OCI-LY1 (cell line): ENCODE measurements around the gene RPL12.

ENCODE experiments used
- H2AFZ ChIP-seq: fragments of 200-600 bp; sonication (generic), shearing (Covaris generic); 2 replicates; pipeline ENCODE4 v1.6.0; 2014; ENCODE audit warnings: antibody characterized with exemption, mild to moderate bottlenecking, low read length
- H3F3A ChIP-seq: fragments of 200-600 bp; sonication (generic), shearing (Covaris generic); 2 replicates; pipeline ENCODE4 v1.6.0; 2014; ENCODE audit warnings: mild to moderate bottlenecking, antibody characterized with exemption, low read length, moderate library complexity; ENCODE audit not compliant: insufficient read depth
- H3K27ac ChIP-seq: fragments of 200-600 bp; sonication (generic); 2 replicates; pipeline ENCODE4 v1.5.1; 2014; ENCODE audit warnings: low read length, mixed run types, mild to moderate bottlenecking, low read depth; ENCODE audit not compliant: poor library complexity, severe bottlenecking
- H3K27me3 ChIP-seq: fragments of 200-600 bp; sonication (generic); 2 replicates; pipeline ENCODE4 v1.6.0; 2014; ENCODE audit warnings: antibody characterized with exemption, mild to moderate bottlenecking, low read length, moderate library complexity; ENCODE audit not compliant: insufficient read depth
- H3K36me3 ChIP-seq: fragments of 200-600 bp; sonication (generic); 2 replicates; pipeline ENCODE4 v1.6.1; 2014; ENCODE audit warnings: mild to moderate bottlenecking, antibody characterized with exemption, low read length, moderate library complexity, mixed read lengths; ENCODE audit not compliant: insufficient read depth
- H3K4me1 ChIP-seq: fragments of 200-600 bp; sonication (generic); 2 replicates; pipeline ENCODE4 v1.5.1; 2014; ENCODE audit warnings: mild to moderate bottlenecking, low read length, moderate library complexity; ENCODE audit not compliant: insufficient read depth, severe bottlenecking
- H3K4me2 ChIP-seq: fragments of 200-600 bp; sonication (generic), shearing (Covaris generic); 2 replicates; pipeline ENCODE4 v1.6.1; 2014; ENCODE audit warnings: low read length
- H3K4me3 ChIP-seq: fragments of 200-600 bp; sonication (generic); 2 replicates; pipeline ENCODE4 v1.5.1; 2014; ENCODE audit warnings: low read length, low read depth, mild to moderate bottlenecking, mixed read lengths; ENCODE audit not compliant: poor library complexity, severe bottlenecking
- H3K79me2 ChIP-seq: fragments of 200-600 bp; shearing (Covaris generic); 2 replicates; pipeline ENCODE4 v1.6.1; 2016; ENCODE audit warnings: mixed run types, low read length, mixed read lengths; ENCODE audit not compliant: insufficient read depth
- H3K9ac ChIP-seq: fragments of 200-600 bp; sonication (generic), shearing (Covaris generic); 2 replicates; pipeline ENCODE4 v1.6.1; 2014; ENCODE audit warnings: mild to moderate bottlenecking, low read length, mixed read lengths
- H3K9me2 ChIP-seq: fragments of 200-600 bp; sonication (generic), shearing (Covaris generic); 2 replicates; pipeline ENCODE4 v1.6.1; 2014; ENCODE audit warnings: low read depth, mild to moderate bottlenecking, low read length, mixed read lengths
- H3K9me3 ChIP-seq: fragments of 200-600 bp; shearing (Covaris generic); 2 replicates; pipeline ENCODE4 v1.6.1; 2014; ENCODE audit warnings: low read length, mixed read lengths
- H4K20me1 ChIP-seq: fragments of 200-600 bp; sonication (generic), shearing (Covaris generic); 2 replicates; pipeline ENCODE4 v1.6.0; 2016; ENCODE audit warnings: mild to moderate bottlenecking, low read length; ENCODE audit not compliant: insufficient read depth
- CTCF ChIP-seq: fragments of 200-600 bp; sonication (generic), shearing (Covaris generic); IDR thresholded peaks from 2 replicates; pipeline ENCODE4 v1.5.1; 2017; ENCODE audit warnings: mild to moderate bottlenecking, antibody characterized with exemption, low read length, moderate library complexity, mixed read lengths
- EZH2 ChIP-seq: fragments of 200-600 bp; sonication (generic), shearing (Covaris generic); IDR thresholded peaks from 2 replicates; pipeline ENCODE4 v1.8.0; 2017; ENCODE audit warnings: borderline replicate concordance, mixed run types, mild to moderate bottlenecking, antibody characterized with exemption, low read length, moderate library complexity, mixed read lengths

The RPL12 gene

GRCh38 chr9:127495884-127496555 is 44.8 kb upstream of the RPL12 start:
- no peaks in the 10 kb centered on the region for H4K20me1 ChIP-seq
- H3K4me2 ChIP-seq = no peak overlapping the region
- no peaks in the 10 kb centered on the region for H3K9me3 ChIP-seq
- no peaks in the 10 kb centered on the region for H3K79me2 ChIP-seq
- no peaks in the 10 kb centered on the region for H3K4me1 ChIP-seq
- no peak overlapping the region for H2AFZ ChIP-seq
- no peaks in the 10 kb centered on the region for H3F3A ChIP-seq
- TF ChIP-seq EZH2 = no peak
- no peak overlapping the region for H3K27ac ChIP-seq
- H3K9me2 ChIP-seq = no peaks in the 10 kb centered on the region
- H3K9ac ChIP-seq = no peak overlapping the region
- no peaks in the 10 kb centered on the region for H3K27me3 ChIP-seq
- H3K36me3 ChIP-seq = peaks cover 23% of the 10 kb centered on the region; the same call in 1 of the 2 replicates
- no peak overlapping the region for H3K4me3 ChIP-seq

GRCh38 chr9:127494304-127494702 is 43.1 kb upstream of the RPL12 start:
- Histone ChIP-seq H3K4me1 (no peaks in the 10 kb centered on the region), H3K27ac (no peak overlapping the region)
- TF ChIP-seq CTCF (no peak), EZH2 (no peak)

GRCh38 chr9:127493592-127494303 is 42.5 kb upstream of the RPL12 start:
- H3K4me1 ChIP-seq = no peaks in the 10 kb centered on the region
- H3F3A ChIP-seq = no peaks in the 10 kb centered on the region
- no peak overlapping the region for H3K27ac ChIP-seq
- H3K4me2 ChIP-seq = no peak overlapping the region
- no peaks in the 10 kb centered on the region for H3K79me2 ChIP-seq
- no peak overlapping the region for H2AFZ ChIP-seq
- no peaks in the 10 kb centered on the region for H3K9me2 ChIP-seq
- H3K36me3 ChIP-seq = peaks cover 23% of the 10 kb centered on the region; the same call in 1 of the 2 replicates
- H4K20me1 ChIP-seq = no peaks in the 10 kb centered on the region
- no peak for TF ChIP-seq EZH2
- H3K9me3 ChIP-seq = no peaks in the 10 kb centered on the region
- no peaks in the 10 kb centered on the region for H3K27me3 ChIP-seq
- H3K9ac ChIP-seq = no peak overlapping the region
- H3K4me3 ChIP-seq = no peak overlapping the region

More at GRCh38 chr9:127494304-127494702, 43.1 kb upstream of the RPL12 start:
- H3K79me2 ChIP-seq = no peaks in the 10 kb centered on the region
- no peaks in the 10 kb centered on the region for H3K9me2 ChIP-seq
- no peaks in the 10 kb centered on the region for H3K9me3 ChIP-seq
- peaks cover 23% of the 10 kb centered on the region; the same call in 1 of the 2 replicates for H3K36me3 ChIP-seq
- no peaks in the 10 kb centered on the region for H3K27me3 ChIP-seq
- no peak overlapping the region for H3K4me2 ChIP-seq
- H2AFZ ChIP-seq = no peak overlapping the region
- H3K9ac ChIP-seq = no peak overlapping the region
- H4K20me1 ChIP-seq = no peaks in the 10 kb centered on the region
- H3F3A ChIP-seq = no peaks in the 10 kb centered on the region
- H3K4me3 ChIP-seq = no peak overlapping the region

- H3K79me2 ChIP-seq = no peaks in the 10 kb centered on the region
- H3K36me3 ChIP-seq = peaks cover 23% of the 10 kb centered on the region; the same call in 1 of the 2 replicates
- TF ChIP-seq EZH2 (no peak), CTCF (no peak)
- no peaks in the 10 kb centered on the region for H3K27me3 ChIP-seq
- H4K20me1 ChIP-seq = no peaks in the 10 kb centered on the region
- H3K9ac ChIP-seq = no peak overlapping the region
- no peak overlapping the region for H3K4me2 ChIP-seq
- no peaks in the 10 kb centered on the region for H3F3A ChIP-seq
- no peak overlapping the region for H3K27ac ChIP-seq
- H3K9me2 ChIP-seq = no peaks in the 10 kb centered on the region
- H3K9me3 ChIP-seq = no peaks in the 10 kb centered on the region
- H3K4me1 ChIP-seq = no peaks in the 10 kb centered on the region
- H3K4me3 ChIP-seq = no peak overlapping the region
- no peak overlapping the region for H2AFZ ChIP-seq
These were observed 41.4 kb upstream of the RPL12 start for GRCh38 chr9:127492616-127493015.
